Psoas muscle (tissue), 8 donors: ENCODE measurements around the gene PTTG1. TPM values are rescaled to one million over a fixed set of nuclear protein-coding genes. Genes with fewer than 3 reads are reported as not detected.

ENCODE experiments used
- ATAC-seq, 4 donors: fragments of 200-7000 bp; cut with Tn5 transposase; one replicate each; pipeline ENCODE4 v1.9.1; 2020; ENCODE audit warnings: moderate library complexity in 3 of 4, mild to moderate bottlenecking in 2 of 4
- DNase-seq, 2 donors: peaks; one replicate each; pipeline ENCODE4 v3.0.0-alpha.2; 2020
- H3K27ac ChIP-seq: fragments of 200-600 bp; one replicate; pipeline ENCODE4 v1.8.0; 2022
- H3K27me3 ChIP-seq, 3 donors: fragments of 200-600 bp in 1 of 3; one replicate each; pipeline versions ENCODE4 v1.6.1 to v1.8.0; 2013 to 2022; ENCODE audit warnings: low read length in 2 of 3, mild to moderate bottlenecking in 2 of 3, moderate library complexity in 1 of 3; ENCODE audit not compliant: insufficient read depth in 3 of 3
- H3K36me3 ChIP-seq, 2 donors: fragments of 200-600 bp in 1 of 2; one replicate each; pipeline versions ENCODE4 v1.6.1 to v1.8.0; 2013 to 2022; ENCODE audit warnings: low read depth in 1 of 2, mild to moderate bottlenecking in 1 of 2, moderate library complexity in 1 of 2; ENCODE audit not compliant: insufficient read depth in 1 of 2
- H3K4me1 ChIP-seq: fragments of 200-600 bp; one replicate; pipeline ENCODE4 v1.8.0; 2022
- H3K4me3 ChIP-seq: fragments of 200-600 bp; one replicate; pipeline ENCODE4 v1.8.0; 2022; ENCODE audit warnings: mild to moderate bottlenecking
- H3K9me3 ChIP-seq: fragments of 200-600 bp; one replicate; pipeline ENCODE4 v1.8.0; 2022
- CTCF ChIP-seq: fragments of 200-600 bp; IDR thresholded peaks from one replicate; pipeline ENCODE4 v1.8.0; 2022; ENCODE audit warnings: antibody characterized with exemption
- WGBS, 3 donors: extraction: QIAGEN DNeasy Blood & Tissue Kit; methylation state at CpG; one replicate each; pipeline versions ENCODE4 v1.1.6 to v1.1.7; 2013; 5-methylcytosine and 5-hydroxymethylcytosine counted together
- intact Hi-C, 2 donors: fragments of 100-400 bp; cut with DNase I; formaldehyde crosslinking; loops; one replicate each; pipeline versions ENCODE4 v1.11.0 to v1.14.2; 2022
- polyA plus RNA-seq, 3 donors: library from polyadenylated mRNA; stranded (reverse); fragments of 200-250 nt; gene quantifications; one replicate each; pipeline ENCODE4 v1.2.3, GENCODE V29; 2013
- total RNA-seq, 4 donors: library from RNA; stranded (reverse); fragmentation: NEBNext Ultra II Directional in 2 of 4; extraction: Animal tissue kit (Norgen Biotek cat#: 25700) in 2 of 4; gene quantifications; one replicate each; pipeline versions ENCODE4 v1.2.1 to v1.2.4, GENCODE V29; 2021 to 2023
- donor health status: healthy with polysubstance abuse.
- donor health status: DM: no; HTN: no; CAD: no; lungs with moderate emphysema.
- donor health status: Bipolar disorder and iron deficiency.
- donor health status: healthy.
- donor health status: DM: yes; HTN: yes; CAD: no.
- donor health status: DM: no; HTN: no; CAD: no.
- donor health status: DM: no; HTN: no; CAD: no.
- donor health status: DM: yes; HTN: yes; CAD: no.

Gene PTTG1
- total and polyA plus RNA-seq, 7 donors = 1.9 to 26.7 (median 3.0) TPM

- Histone ChIP-seq H3K27ac (no peak overlapping the region), H3K9me3 (peaks cover 5% of the 10 kb centered on the region), H3K4me3 (no peak overlapping the region), H3K4me1 (no peaks in the 10 kb centered on the region), H3K36me3 (no peaks in the 10 kb centered on the region), H3K27me3 (no peaks in the 10 kb centered on the region)
- intact Hi-C loops = no loop called here
- no peak for TF ChIP-seq CTCF
- ATAC-seq = no peak
- 20 to 29% (median 23%) methylated on average over 3 of the region's 3 CpGs for WGBS, 3 donors
- DNase-seq = no peak
Measured at GRCh38 chr5:160382346-160382745, 39.3 kb upstream of the PTTG1 start.

GRCh38 chr5:160384681-160385080, 37.0 kb upstream of the PTTG1 start:
- TF ChIP-seq CTCF = no peak
- Histone ChIP-seq H3K27ac (no peak overlapping the region), H3K4me3 (no peak overlapping the region), H3K27me3 (no peaks in the 10 kb centered on the region), H3K36me3 (no peaks in the 10 kb centered on the region), H3K9me3 (peaks cover 11% of the 10 kb centered on the region), H3K4me1 (no peaks in the 10 kb centered on the region)
- intact Hi-C loops = no loop called here
- WGBS, 3 donors = 96 to 100% (median 99%) methylated on average over 1 of the region's 1 CpG
- ATAC-seq (no peak), DNase-seq (no peak)

- ATAC-seq (no peak), DNase-seq (no peak)
- Histone ChIP-seq H3K27me3 (no peaks in the 10 kb centered on the region), H3K4me1 (no peaks in the 10 kb centered on the region), H3K36me3 (no peaks in the 10 kb centered on the region), H3K4me3 (no peak overlapping the region), H3K9me3 (peaks cover 11% of the 10 kb centered on the region), H3K27ac (no peak overlapping the region)
- intact Hi-C loops = no loop called here
- TF ChIP-seq CTCF = no peak
Measured at GRCh38 chr5:160385496-160385895, 36.2 kb upstream of the PTTG1 start.

- ATAC-seq = no peak
- no peak for DNase-seq
- intact Hi-C loops = no loop called here
- TF ChIP-seq CTCF = no peak
- no peaks in the 10 kb centered on the region for H3K4me1 ChIP-seq
- no peak overlapping the region for H3K27ac ChIP-seq
- H3K4me3 ChIP-seq = no peak overlapping the region
- H3K9me3 ChIP-seq = peaks cover 11% of the 10 kb centered on the region
- H3K27me3 ChIP-seq = no peaks in the 10 kb centered on the region
- no peaks in the 10 kb centered on the region for H3K36me3 ChIP-seq
- 91 to 100% (median 96%) methylated on average over 1 of the region's 1 CpG for WGBS, 3 donors
Measured at GRCh38 chr5:160387445-160387844, 34.2 kb upstream of the PTTG1 start.
